Activated CD8-positive, alpha-beta memory T cell treated with anti-CD3 and anti-CD28 coated beads for 1 hour (primary cell): ENCODE data around the gene IFFO2.
A peak's percentile ranks its signal among the peaks of the same experiment; 100 is the strongest.
"Not testable (repeated sequence)": the region's sequence is repeated elsewhere in the genome, so short reads cannot be mapped to it uniquely, and the experiment has no call there.

Experiments
- DNase-seq, 2 donors: peaks; one replicate each; pipeline ENCODE4 v3.0.0-alpha.2; 2020; ENCODE audit warnings: low read depth in 1 of 2; ENCODE audit errors: extremely low read depth in 1 of 2

The IFFO2 gene

GRCh38 chr1:18900303-18900841 is 56.1 kb downstream of the IFFO2 start:
- no peak for DNase-seq

- no peak for DNase-seq
Observed at GRCh38 chr1:18899363-18900049, 57.0 kb downstream of the IFFO2 start.

- DNase-seq: no peak
Observed at GRCh38 chr1:18898567-18898966, 57.9 kb downstream of the IFFO2 start.

- DNase-seq: no peak
Observed at GRCh38 chr1:18895317-18895716, 61.2 kb downstream of the IFFO2 start.

- DNase-seq: no peak
Observed at GRCh38 chr1:18893120-18893519, 63.4 kb downstream of the IFFO2 start.

- not testable (repeated sequence) for DNase-seq
Observed at GRCh38 chr1:18891858-18892257, 64.6 kb downstream of the IFFO2 start.

- DNase-seq: no peak
Observed at GRCh38 chr1:18891426-18891780, 65.1 kb downstream of the IFFO2 start.

- DNase-seq: no peak
Observed at GRCh38 chr1:18890706-18891425, 65.6 kb downstream of the IFFO2 start.

- no peak for DNase-seq
Observed at GRCh38 chr1:18886003-18886335, 70.5 kb downstream of the IFFO2 start.

- DNase-seq: no peak
Observed at GRCh38 chr1:18885311-18886002, 71.0 kb downstream of the IFFO2 start.

GRCh38 chr1:18884727-18885126 is 71.7 kb downstream of the IFFO2 start:
- no peak for DNase-seq

GRCh38 chr1:18884419-18884717 is 72.1 kb downstream of the IFFO2 start:
- DNase-seq: no peak

- peak; percentile 35 to 62 for DNase-seq
Observed at GRCh38 chr1:18883636-18884418, 72.6 kb downstream of the IFFO2 start.

- DNase-seq: no peak
Observed at GRCh38 chr1:18883079-18883478, 73.4 kb downstream of the IFFO2 start.

GRCh38 chr1:18882486-18882885 is 74.0 kb downstream of the IFFO2 start:
- DNase-seq: no peak

- DNase-seq: no peak
Observed at GRCh38 chr1:18881642-18882431, 74.6 kb downstream of the IFFO2 start.

GRCh38 chr1:18881164-18881563 is 75.3 kb downstream of the IFFO2 start:
- no peak for DNase-seq

GRCh38 chr1:18880585-18880984 is 75.9 kb downstream of the IFFO2 start:
- DNase-seq: no peak

GRCh38 chr1:18879791-18880309 is 76.6 kb downstream of the IFFO2 start:
- DNase-seq: no peak

- no peak for DNase-seq
Observed at GRCh38 chr1:18879215-18879790, 77.2 kb downstream of the IFFO2 start.
